SIG-M5 (cell line): Measurements from ENCODE around the gene SMIM17.

Experiments used
- DNase-seq: peaks from one replicate; lab custom pipeline; 2025; lab: John Stamatoyannopoulos, UW

SMIM17 gene

DNA sequence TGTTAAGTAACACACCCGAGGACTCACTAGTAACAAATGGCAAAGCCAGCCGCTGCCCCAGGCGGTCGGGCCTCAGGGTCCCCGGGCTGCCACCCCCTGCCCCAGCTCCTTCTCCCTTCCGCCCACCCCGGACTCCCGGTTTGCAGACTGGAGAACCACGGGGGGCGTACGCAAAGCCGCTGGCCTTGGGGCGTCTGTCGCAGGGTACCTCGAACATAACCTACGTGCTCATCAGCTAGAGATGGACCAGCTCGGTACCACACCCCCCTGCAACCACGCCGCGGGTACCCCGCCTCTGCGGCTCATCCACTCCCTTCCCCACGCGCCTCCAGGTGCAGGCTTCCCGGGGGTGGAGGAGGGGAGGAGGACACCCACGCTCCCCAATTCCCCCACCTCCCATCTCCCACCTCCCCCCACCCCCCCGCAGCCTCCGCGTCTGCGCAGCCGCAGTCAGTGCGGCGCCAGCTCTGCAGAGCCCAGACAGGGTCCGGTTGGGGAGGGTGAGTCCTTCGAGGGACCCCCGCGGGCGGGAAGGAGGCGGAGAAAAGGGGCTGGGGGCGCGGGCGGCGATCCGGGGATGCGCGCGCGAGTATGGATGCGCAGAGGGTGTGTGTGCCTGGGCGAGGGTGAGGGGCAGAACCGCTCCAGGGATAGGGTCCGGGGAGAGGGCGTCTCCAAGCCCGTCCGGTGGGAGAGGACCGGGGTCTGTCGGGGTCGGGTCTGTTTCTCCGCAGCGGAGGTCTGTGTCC, at the start of gene SMIM17:
TSS of gene SMIM17 (plus strand) at position 449 of the 749 bp plus-strand sequence. CDS start 2,509 bp downstream, outside the sequence.
- no peak for DNase-seq

DNA sequence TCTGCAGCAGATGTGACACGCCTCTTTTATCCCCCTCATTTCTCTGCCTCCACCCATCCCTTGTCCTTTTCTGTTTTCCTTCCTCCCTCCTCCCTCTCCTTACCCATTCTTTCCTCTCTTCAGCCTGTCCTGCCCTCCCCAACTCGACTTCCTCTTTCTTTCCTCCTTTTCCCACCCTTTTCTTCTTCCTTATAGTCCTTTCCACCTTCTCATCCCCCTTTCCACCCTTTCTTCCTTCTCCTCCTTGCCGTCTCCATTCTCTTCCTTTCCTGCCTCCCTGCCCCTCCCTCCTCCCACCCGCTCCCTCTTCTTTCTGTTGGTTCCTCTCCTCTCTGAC, 48.5 kb upstream of the SMIM17 start:
- no peak for DNase-seq

- DNase-seq, result no peak
Measured at GRCh38 chr19:56594783-56595547, 48.0 kb upstream of the SMIM17 start, which contains the start of gene ZNF71. Gene ZNF71 (plus strand): TSS chr19:56595302. CDS start chr19:56601559, 6,257 bp downstream.

GRCh38 chr19:56595548-56595899, 47.4 kb upstream of the SMIM17 start:
- DNase-seq, result no peak

GRCh38 chr19:56596676-56597075, 46.3 kb upstream of the SMIM17 start:
- DNase-seq, result no peak

- no peak for DNase-seq
Measured at GRCh38 chr19:56597696-56598095, 45.3 kb upstream of the SMIM17 start.

DNA sequence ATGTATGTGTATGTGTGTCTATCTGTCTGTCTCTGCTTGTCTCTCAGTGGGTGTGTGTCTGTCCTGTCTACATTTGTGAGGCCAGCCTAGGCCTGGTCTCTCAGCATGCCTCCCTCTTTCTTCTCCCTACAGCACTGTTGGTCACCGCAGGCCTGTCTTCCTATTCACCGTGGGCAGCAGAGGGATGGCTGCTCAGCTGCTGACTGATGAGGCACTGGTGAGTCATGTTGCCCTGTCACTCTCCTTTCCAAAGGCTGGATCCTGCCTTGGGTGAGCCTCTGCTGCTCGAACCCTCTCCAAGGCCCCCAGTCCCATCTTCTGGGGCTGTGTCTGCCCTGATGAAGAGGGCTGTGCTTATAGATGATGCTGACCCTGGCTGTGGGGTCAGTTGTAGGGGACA, 41.6 kb upstream of the SMIM17 start:
- no peak for DNase-seq

DNA sequence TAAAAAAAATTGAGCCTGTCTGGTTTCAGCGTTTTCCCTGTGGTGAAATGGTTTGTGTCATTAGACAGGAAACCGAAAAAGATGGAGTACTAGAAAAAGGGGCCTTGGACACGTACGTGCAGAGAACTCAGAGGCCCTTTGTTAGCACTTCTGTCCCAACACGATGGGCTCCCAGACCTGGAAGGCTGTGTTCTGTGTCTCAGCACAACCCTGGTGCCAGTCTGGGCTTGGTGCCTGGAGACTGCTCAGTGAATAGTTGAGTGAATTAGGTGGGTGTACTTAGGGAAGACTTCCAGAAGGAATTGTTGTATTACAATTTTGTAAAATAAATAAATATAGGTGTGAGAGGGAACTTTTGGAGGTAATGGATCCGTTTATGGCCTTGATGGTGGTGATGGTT, 39.1 kb upstream of the SMIM17 start:
- DNase-seq, result no peak

GRCh38 chr19:56608274-56608964, 34.5 kb upstream of the SMIM17 start:
- no peak for DNase-seq

GRCh38 chr19:56611288-56611687, 31.7 kb upstream of the SMIM17 start:
- no peak for DNase-seq

- DNase-seq, result no peak
Measured at GRCh38 chr19:56612737-56613136, 30.2 kb upstream of the SMIM17 start.

DNA sequence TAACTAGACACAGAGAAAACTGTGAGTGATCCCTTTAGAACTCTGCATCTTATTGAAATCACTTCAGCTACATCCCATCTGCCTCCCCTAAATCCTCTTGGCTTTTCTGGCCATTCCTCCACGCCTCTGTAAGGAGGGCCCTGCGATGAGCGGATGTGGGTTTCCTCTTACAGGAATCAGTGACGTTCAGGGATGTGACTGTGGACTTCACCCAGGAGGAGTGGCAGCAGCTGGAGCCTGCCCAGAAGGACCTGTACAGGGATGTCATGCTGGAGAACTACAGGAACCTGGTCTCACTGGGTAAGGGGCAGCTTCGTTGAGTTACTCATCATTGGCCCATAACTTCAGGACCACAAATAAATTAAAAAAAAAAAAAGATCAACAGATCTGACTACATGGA, 29.3 kb upstream of the SMIM17 start:
- no peak for DNase-seq

DNA sequence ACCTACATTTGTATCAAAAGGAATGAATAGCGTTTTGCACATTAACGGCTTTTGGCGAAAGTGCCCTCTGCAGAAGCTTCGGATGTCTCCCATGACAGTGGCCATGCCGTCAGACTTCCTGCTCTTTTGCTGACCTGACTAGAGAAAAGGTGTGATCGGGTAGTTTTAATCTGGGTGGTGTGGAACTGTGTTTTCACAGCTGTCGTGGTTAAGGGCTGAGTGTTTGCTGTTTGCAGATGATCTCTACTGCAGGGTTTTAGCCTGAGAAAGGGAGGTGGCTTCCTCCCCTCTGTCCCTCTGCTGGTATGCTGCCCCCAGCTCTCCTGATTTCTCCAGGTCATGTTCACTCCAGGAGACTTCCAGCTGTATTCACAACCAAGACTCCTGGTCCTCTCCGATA, 25.4 kb upstream of the SMIM17 start:
- DNase-seq, result no peak

DNA sequence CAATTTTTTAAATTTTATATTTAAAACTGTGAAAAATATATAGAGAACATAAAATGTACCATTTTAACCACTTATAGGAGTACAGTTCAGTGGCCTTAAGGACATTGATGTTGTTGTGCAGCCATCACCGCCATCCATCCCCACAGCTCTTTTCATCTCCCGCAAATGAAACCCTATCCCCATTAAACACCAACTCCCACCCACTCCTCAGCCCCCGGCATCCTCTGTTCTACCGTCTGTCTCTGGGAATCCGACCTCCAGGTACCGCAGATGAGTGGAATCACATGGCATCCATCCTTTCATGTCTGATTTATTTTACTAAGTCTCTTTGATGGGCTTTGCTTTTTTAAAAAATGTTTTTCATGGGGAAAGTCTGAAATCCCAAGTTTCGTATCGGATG, 23.8 kb upstream of the SMIM17 start:
- DNase-seq, result no peak

DNA sequence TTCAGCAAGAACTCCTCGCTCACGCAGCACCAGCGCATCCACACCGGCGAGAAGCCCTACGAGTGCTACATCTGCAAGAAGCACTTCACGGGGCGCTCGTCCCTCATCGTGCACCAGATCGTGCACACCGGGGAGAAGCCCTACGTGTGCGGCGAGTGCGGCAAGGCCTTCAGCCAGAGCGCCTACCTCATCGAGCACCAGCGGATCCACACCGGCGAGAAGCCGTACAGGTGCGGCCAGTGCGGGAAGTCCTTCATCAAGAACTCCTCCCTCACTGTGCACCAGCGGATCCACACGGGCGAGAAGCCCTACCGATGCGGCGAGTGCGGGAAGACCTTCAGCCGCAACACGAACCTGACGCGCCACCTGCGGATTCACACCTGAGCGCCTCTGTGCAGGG, 20.6 kb upstream of the SMIM17 start:
- DNase-seq, result no peak

DNA sequence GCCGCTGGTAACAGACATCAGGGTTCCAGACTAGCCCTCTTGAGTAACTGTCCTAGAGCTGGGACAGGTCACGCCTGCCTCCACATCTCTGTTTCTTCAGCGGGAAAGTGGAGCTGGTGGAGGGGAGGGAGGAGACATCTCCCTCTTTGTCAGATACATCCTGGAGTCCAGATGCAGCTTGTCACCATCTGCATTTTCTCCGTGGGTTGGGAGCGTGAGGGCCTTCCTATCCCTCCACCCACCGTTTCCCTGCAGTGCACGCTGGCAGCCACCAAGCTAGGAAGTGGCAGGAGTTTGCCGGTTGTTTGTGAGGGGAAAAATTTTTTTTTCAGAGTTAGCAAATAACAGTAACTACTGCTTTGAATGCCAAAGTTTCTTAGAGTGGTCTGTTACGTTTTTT, 20.0 kb upstream of the SMIM17 start:
- DNase-seq, result no peak

DNA sequence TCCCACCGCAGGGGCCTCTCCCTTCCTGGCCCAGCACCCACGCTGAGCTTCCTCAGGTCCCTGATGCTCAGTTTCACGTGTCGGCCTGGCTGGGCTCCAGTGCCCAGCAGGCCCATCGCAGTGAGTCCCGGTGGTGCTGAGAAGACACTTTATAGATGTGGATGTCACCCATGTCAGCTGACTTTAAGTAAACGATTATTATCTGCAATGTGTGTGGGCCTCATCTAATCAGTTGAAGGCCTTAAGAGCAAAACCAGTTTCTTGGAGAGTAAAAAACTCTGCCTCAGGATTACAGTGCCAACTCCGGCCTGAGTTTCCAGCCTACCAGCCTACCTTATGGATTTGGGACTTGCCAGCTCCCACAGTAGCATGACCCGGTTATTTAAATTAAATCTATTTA, 17.3 kb upstream of the SMIM17 start:
- no peak for DNase-seq

DNA sequence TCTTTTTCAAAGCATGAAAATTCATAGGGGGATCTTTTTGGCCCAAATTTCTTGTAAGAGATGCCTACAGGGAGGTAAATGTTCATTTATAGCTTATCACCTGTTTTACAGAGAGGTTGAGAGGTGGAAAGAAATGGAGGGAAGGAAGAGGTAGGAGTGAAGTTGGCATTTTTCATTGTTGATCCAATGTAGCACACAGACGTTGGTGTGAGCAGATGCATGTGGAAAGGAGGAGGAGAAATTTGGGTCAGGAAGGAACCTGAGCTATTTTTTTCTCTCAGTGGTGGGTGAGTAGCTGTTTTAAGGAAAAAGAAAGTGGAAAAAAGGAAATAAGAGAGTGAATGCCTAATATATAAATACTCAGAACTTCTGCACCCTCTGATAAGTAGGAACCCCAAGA, 9.9 kb upstream of the SMIM17 start:
- DNase-seq, result no peak

- no peak for DNase-seq
Measured at GRCh38 chr19:56637976-56638555, 4.9 kb upstream of the SMIM17 start.

DNA sequence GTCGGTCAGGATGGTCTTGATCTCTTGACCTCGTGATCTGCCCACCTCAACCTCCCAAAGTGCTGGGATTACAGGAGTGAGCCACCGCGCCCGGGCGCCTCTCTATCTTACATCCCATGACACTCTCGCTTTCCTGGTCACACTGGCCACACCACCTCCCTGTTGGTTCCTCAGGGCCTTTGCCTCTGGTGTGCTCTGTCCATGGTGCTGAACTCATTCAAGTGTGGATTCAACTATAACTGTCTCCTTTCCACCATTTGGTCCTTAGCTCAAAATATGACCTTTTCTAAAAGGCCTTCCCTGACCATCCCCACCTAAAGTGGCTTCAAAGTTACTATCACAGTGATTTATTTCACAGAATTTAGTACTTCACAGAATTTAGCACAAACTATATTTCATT, 3.7 kb upstream of the SMIM17 start:
- DNase-seq, result no peak

GRCh38 chr19:56643460-56643955, 549 bp downstream of the SMIM17 start:
- no peak for DNase-seq

GRCh38 chr19:56654151-56654550, 11.2 kb downstream of the SMIM17 start:
- DNase-seq, result no peak
